HG03139 (cell line): ENCODE results near the gene LRRC49.

Source experiments
- ATAC-seq: cut with Tn5 transposase; IDR thresholded peaks from one replicate; pipeline ENCODE4 v1.9.1; 2021; ENCODE audit not compliant: unreplicated experiment

LRRC49 gene

DNA sequence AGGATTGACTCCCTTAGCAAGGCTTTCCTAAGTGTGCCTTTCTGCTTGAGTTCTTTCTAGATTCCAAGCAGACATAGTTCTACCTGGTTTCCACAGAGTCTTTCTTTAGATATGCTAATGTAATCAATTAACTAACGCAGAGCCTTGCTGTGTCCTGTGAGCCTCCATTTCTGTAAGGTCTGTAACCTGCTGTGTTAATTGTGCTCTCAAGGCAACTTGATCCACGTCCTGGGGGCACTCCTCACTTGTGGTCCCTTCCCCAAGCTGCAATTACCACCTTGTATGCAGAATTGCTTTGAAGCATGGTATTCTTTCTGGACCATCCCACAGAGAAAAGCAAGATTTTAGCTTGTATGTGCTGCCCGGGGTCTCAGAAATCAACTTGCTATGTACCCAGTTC, 193.2 kb downstream of the LRRC49 start:
- ATAC-seq: no peak

DNA sequence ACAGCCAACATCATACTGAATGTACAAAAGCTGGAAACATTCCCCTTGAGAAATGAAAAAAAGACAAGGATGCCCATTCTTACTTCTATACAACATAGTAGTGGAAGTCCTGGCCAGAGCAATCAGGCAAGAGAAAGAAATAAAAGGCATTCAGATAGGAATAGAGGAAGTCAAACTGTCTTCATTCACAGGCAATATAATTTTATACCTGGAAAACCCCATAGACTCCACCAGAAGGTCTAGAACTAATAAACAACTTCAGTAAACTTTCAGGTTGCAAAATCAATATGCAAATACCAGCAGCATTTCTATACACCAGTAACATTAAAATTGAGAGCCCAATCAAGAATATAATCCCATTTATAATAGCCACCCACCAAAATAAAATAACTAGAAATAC, 195.5 kb downstream of the LRRC49 start:
- ATAC-seq: no peak

DNA sequence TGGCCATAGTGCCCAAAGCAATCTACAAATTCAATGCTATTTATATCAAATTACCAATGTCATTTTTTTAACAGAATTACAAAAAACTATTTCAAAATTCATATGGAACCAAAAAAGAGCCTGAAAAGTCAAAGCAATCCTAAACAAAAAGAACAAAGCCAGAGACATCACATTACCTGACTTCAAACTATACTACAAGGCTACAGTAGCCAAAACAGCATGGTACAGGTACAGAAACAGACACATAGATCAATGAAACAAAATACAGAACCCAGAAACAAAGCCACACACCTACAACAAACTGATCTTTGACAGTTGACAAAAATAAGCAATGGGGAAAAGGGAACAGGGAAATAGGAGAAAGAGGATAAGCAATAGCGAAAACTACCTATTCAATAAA, 196.1 kb downstream of the LRRC49 start:
- no peak for ATAC-seq

DNA sequence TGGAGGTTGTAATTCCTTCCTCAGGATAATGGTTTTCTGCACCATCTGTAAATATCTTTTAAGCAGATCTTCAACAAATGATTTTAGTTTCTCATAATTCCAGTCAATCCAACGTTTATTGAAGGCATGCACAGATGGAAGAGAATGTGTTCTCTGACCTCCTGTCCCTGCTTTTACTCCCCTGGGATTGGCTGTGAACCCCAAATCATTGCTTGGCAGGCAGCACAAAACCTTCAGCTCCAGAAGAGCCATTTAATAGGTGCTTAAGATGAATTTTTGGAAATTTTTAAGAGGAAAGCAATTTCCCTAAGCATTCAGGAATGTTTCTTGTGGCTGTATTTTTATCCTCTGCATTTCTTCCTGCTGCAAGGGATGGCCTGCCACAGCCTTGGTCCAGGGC, 197.2 kb downstream of the LRRC49 start:
- ATAC-seq: no peak

GRCh38 chr15:71091601-71092000, 199.0 kb downstream of the LRRC49 start:
- ATAC-seq: no peak

DNA sequence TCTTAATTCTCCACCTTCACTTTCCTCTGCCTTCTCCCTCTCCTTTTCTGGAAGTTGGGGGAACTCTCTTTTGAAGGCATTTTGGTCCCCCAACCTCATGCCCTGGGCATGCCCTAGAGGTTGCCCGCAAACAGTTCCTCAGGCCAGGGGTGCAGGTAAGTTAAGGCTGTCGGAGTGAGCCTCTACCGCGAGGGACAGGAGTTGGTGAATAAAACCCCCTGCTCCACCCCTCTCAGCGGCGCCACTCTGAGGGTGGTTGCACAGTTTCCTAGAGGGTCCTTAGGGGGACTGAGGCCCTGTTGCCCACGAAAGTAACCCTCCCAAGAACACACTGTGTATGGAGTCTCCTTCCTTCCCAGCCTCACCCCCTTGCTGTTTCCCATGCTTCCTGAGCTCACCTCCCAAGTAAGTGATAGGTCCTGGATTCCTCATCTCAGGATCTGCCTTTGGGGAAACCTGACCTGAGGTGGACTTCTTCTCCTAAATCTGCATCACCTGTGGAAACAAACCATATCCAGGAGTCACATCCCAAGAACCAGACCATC, 199.5 kb downstream of the LRRC49 start:
- no peak for ATAC-seq

- no peak for ATAC-seq
These were observed 200.7 kb downstream of the LRRC49 start for GRCh38 chr15:71093054-71094024.

- no peak for ATAC-seq
These were observed 201.5 kb downstream of the LRRC49 start for GRCh38 chr15:71094137-71094536.

DNA sequence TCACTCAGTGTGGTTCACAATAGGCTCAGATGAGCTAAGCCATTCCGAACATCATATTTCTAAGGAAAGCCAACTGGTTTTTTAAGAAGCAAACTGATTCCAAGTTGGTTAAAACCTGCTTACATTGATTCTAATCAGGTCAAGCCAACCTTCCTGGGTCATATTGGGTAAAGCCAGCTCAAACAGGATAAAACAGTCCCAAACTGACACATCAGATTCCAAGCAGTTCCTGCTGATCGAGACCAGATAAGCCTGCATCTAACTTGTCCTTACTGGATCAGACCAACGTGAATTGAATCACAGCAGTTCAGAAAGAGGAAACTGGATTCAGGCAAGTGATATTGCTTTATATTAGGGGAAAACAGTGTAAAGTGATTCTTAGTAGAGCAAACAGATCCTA, 204.1 kb downstream of the LRRC49 start:
- no peak for ATAC-seq

GRCh38 chr15:71097890-71098289, 205.3 kb downstream of the LRRC49 start:
- no peak for ATAC-seq

- ATAC-seq: no peak
These were observed 206.3 kb downstream of the LRRC49 start for GRCh38 chr15:71098920-71099319.
